ENCODE data around the gene TNFAIP8L1.

The TNFAIP8L1 gene

DNA sequence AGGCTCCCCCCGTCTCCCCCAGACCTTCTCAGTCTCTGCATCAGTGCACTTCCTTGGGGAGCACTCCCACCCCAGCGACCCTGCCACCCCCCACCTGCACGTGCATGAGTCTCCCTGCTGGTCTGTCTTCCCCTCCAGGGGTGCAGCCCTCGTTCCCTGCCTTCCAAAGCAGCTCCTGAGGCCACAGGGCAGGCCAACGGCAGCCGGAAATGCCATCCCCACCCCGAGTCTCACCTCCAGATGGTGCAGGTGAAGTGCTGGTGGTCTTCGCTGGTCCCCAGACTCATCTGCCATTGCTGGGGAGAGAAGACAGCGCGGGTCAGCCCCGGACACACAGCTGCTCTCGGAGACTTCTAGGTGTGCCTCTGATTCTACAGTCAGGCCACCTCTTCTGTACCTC lies 25.3 kb downstream of the TNFAIP8L1 start:
- TF ChIP-seq ZBTB7A (IDR thresholded peaks at IDR 0.05; ENCODE audit: low read depth): no peak
- TF ChIP-seq FOXM1 (IDR thresholded peaks at IDR 0.05; ENCODE audit: borderline replicate concordance, low read depth): no peak
- TF ChIP-seq TAF1 (IDR thresholded peaks at IDR 0.05; ENCODE audit: low read depth): no peak

DNA sequence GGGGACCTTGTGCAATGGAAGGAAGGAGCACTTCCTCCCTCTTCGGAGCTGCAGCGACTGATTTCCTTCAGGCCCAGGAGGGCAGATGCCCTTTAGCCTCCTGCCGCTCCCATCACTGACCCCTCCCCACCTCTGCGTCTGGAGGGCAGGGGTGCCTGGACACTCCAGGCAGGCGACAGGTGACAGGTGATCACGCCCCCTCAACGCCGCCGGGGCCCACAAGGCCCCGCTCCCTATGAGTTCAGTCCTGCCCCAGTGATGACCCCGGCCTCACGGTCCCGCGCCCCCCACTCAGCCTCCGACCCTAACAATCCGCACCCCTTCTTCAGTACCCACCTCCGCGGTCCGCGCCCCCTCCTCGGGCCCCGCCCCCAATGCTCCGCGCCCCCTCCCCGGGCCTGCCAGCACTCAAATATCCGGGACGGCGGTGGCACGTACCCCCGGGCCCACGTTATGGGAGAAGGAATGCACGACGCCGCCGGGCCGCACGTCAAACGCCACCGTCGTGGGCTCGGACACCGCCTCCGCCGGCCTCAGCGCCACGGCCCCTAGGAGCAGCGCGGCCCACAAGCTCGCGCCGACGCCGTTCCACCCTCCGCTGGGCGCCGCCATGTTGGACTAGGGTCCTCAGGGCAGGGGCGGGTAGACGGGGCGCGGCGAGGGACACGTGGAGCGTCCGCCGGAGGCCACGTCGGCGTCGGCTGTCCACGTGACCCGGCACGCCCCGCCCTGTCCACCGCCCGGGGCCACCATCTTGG lies 30.6 kb downstream of the TNFAIP8L1 start, which contains the start of gene MYDGF:
TSS of gene MYDGF (minus strand) at position 620 of the 758 bp plus-strand sequence. CDS start at position 612, 8 bp downstream.
- TF ChIP-seq EP300 (IDR thresholded peaks at IDR 0.05; ENCODE audit: borderline replicate concordance) (no peak; the same call in 1 of the 2 replicates), CEBPB (IDR thresholded peaks at IDR 0.05) (no peak), YY1 (IDR thresholded peaks at IDR 0.05; ENCODE audit: low read depth) (peak; percentile 99), TAF1 (IDR thresholded peaks at IDR 0.05; ENCODE audit: low read depth) (peak; percentile 95), ZBTB7A (IDR thresholded peaks at IDR 0.05; ENCODE audit: low read depth) (peak; percentile 75), EGR1 (IDR thresholded peaks at IDR 0.05) (no peak)
- TF ChIP-seq, protein P1, sequence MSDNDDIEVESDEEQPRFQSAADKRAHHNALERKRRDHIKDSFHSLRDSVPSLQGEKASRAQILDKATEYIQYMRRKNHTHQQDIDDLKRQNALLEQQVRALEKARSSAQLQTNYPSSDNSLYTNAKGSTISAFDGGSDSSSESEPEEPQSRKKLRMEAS (IDR thresholded peaks at IDR 0.05): peak; percentile 60; the same call in 1 of the 2 replicates
- TF ChIP-seq, protein P2, sequence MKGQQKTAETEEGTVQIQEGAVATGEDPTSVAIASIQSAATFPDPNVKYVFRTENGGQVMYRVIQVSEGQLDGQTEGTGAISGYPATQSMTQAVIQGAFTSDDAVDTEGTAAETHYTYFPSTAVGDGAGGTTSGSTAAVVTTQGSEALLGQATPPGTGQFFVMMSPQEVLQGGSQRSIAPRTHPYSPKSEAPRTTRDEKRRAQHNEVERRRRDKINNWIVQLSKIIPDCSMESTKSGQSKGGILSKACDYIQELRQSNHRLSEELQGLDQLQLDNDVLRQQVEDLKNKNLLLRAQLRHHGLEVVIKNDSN (IDR thresholded peaks at IDR 0.05): peak; percentile 97

DNA sequence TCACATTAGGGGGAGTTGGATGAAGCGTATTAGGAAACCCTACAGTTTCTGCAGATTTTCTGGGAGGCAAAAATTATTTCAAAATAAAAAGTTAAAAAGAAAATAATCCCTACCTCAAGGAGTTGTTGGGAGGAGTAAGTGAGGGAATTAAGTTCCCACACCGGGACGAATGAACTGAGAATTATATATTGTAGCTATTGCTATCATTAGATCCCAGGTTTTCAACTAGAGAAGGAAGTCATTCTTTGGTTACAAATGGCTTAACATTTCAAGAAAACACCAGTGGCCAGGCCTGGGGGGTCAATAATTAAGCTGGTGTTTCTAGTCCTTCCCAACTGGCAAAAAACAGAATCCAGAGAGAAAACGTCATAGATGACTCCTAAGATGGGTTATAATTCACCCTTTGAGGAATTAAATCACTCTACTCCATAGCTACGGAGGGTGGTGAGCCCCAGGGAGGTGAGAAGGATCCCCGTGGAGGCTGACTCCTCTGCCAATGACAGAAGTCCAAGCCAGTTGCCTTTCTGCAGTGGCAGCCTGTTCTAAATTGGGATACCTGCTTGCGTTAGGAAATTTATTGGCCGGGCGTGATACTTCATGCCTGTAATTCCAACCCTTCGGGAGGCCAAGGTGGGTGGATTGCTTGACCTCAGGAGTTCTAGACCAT lies 32.0 kb downstream of the TNFAIP8L1 start:
- TF ChIP-seq YY1 (IDR thresholded peaks at IDR 0.05; ENCODE audit: low read depth) (no peak), TCF12 (IDR thresholded peaks at IDR 0.05; ENCODE audit: low read depth) (no peak), CEBPB (IDR thresholded peaks at IDR 0.05) (no peak), NFIC (IDR thresholded peaks at IDR 0.05) (no peak), EP300 (IDR thresholded peaks at IDR 0.05; ENCODE audit: borderline replicate concordance) (no peak), TEAD4 (IDR thresholded peaks at IDR 0.05) (no peak)

DNA sequence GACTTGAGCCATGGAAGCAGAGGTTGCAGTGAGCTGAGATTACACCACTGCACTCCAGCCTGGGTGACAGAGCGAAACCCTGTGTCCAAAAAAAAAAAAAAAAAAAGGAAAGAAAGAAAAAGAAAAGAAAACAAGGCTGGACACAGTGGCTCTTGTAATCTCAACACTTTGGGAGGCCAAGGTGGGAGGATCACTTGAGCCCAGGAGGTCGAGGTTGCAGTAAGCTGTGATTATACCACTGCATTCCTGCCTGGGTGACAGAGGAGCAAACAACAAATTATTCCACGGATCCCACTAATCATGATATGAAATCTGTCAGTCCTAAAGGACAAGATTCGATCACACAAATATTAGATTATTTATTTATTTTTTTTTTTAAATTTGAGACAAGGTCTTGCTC lies 33.9 kb downstream of the TNFAIP8L1 start:
- TF ChIP-seq EGR1 (IDR thresholded peaks at IDR 0.05) (no peak), CEBPB (IDR thresholded peaks at IDR 0.05) (no peak), TEAD4 (IDR thresholded peaks at IDR 0.05) (no peak), FOXM1 (IDR thresholded peaks at IDR 0.05; ENCODE audit: borderline replicate concordance, low read depth) (no peak), YY1 (IDR thresholded peaks at IDR 0.05; ENCODE audit: low read depth) (no peak)

DNA sequence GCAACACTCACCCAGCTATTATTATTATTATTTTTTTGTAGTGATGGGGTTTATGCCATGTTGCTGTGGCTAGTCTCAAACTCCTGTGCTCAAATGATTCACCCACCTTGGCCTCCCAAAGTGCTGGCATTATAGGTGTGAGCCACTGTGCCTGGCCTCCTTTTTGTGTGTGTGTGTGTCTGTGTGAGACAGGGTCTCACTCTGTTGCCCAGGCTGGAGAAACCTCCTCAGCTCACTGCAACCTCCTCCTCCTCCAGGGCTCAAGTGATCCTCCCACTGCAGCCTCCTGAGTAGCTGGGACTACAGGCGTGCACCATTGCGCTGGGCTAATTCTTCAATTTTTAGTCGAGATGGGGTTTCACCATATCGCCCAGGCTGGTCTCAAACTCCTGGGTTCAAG lies 34.4 kb downstream of the TNFAIP8L1 start:
- no peak for TF ChIP-seq TCF12 (IDR thresholded peaks at IDR 0.05; ENCODE audit: low read depth)
- no peak for TF ChIP-seq ZBTB7A (IDR thresholded peaks at IDR 0.05; ENCODE audit: low read depth)
- no peak for TF ChIP-seq YY1 (IDR thresholded peaks at IDR 0.05; ENCODE audit: low read depth)
- no peak for TF ChIP-seq TAF1 (IDR thresholded peaks at IDR 0.05; ENCODE audit: low read depth)
- no peak for TF ChIP-seq EGR1 (IDR thresholded peaks at IDR 0.05)
- TF ChIP-seq, protein P2 (IDR thresholded peaks at IDR 0.05): no peak
- no peak for TF ChIP-seq FOXM1 (IDR thresholded peaks at IDR 0.05; ENCODE audit: borderline replicate concordance, low read depth)
- TF ChIP-seq, protein P3, sequence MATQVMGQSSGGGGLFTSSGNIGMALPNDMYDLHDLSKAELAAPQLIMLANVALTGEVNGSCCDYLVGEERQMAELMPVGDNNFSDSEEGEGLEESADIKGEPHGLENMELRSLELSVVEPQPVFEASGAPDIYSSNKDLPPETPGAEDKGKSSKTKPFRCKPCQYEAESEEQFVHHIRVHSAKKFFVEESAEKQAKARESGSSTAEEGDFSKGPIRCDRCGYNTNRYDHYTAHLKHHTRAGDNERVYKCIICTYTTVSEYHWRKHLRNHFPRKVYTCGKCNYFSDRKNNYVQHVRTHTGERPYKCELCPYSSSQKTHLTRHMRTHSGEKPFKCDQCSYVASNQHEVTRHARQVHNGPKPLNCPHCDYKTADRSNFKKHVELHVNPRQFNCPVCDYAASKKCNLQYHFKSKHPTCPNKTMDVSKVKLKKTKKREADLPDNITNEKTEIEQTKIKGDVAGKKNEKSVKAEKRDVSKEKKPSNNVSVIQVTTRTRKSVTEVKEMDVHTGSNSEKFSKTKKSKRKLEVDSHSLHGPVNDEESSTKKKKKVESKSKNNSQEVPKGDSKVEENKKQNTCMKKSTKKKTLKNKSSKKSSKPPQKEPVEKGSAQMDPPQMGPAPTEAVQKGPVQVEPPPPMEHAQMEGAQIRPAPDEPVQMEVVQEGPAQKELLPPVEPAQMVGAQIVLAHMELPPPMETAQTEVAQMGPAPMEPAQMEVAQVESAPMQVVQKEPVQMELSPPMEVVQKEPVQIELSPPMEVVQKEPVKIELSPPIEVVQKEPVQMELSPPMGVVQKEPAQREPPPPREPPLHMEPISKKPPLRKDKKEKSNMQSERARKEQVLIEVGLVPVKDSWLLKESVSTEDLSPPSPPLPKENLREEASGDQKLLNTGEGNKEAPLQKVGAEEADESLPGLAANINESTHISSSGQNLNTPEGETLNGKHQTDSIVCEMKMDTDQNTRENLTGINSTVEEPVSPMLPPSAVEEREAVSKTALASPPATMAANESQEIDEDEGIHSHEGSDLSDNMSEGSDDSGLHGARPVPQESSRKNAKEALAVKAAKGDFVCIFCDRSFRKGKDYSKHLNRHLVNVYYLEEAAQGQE (IDR thresholded peaks at IDR 0.05; ENCODE audit: low read depth): no peak
- TF ChIP-seq CEBPB (IDR thresholded peaks at IDR 0.05): no peak
- no peak for TF ChIP-seq CREB1 (IDR thresholded peaks at IDR 0.05; ENCODE audit: low read depth)
- no peak for TF ChIP-seq NFIC (IDR thresholded peaks at IDR 0.05)
- TF ChIP-seq, protein P1 (IDR thresholded peaks at IDR 0.05): no peak
- TF ChIP-seq RAD21 (IDR thresholded peaks at IDR 0.05; ENCODE audit: low read depth): no peak
- TF ChIP-seq TEAD4 (IDR thresholded peaks at IDR 0.05): no peak
- TF ChIP-seq EP300 (IDR thresholded peaks at IDR 0.05; ENCODE audit: borderline replicate concordance): no peak

DNA sequence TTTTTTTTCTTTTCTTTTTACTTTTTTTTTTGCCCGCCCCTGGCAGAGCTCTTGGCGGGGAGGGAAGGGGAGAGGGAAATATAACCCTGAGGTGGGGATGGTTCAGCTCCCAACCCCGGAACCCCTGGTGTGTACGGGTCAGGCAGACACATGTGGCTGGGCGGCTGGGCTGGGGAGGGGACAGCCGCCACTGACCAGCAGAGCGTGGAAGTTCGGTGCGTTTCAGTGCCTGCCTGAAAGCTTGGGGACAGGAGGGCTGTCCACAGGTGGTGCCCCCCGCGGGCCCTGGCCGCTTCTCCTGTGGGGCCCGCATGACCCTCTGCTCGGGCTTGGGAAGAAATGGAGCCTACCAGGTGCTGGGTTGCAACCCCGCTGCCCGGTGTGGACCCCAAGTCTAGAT lies 36.0 kb downstream of the TNFAIP8L1 start:
- 0 out of 2 replicates have a peak, but pooled peaks have one; percentile 22 for TF ChIP-seq TEAD4 (IDR thresholded peaks at IDR 0.05)
- TF ChIP-seq, protein P1 (IDR thresholded peaks at IDR 0.05): peak; percentile 69; the same call in 1 of the 2 replicates
- TF ChIP-seq RAD21 (IDR thresholded peaks at IDR 0.05; ENCODE audit: low read depth): no peak
- peak; percentile 34; the same call in 1 of the 2 replicates for TF ChIP-seq TCF12 (IDR thresholded peaks at IDR 0.05; ENCODE audit: low read depth)
- TF ChIP-seq NFIC (IDR thresholded peaks at IDR 0.05): peak; percentile 31; the same call in 1 of the 2 replicates
- TF ChIP-seq YY1 (IDR thresholded peaks at IDR 0.05; ENCODE audit: low read depth): no peak
- TF ChIP-seq EP300 (IDR thresholded peaks at IDR 0.05; ENCODE audit: borderline replicate concordance): peak; percentile 32; the same call in 1 of the 2 replicates
- TF ChIP-seq ZBTB7A (IDR thresholded peaks at IDR 0.05; ENCODE audit: low read depth): peak; percentile 40
- TF ChIP-seq, protein P2 (IDR thresholded peaks at IDR 0.05): peak; percentile 23; the same call in 1 of the 2 replicates
- TF ChIP-seq EGR1 (IDR thresholded peaks at IDR 0.05): no peak

Data from Ishikawa (cell line).